Measurements from ENCODE around the gene CLEC16A.

Gene CLEC16A

GRCh38 chr16:11145173-11145818, 200.9 kb downstream of the CLEC16A start:
- DNase-seq = no peak

GRCh38 chr16:11145819-11146211, 201.5 kb downstream of the CLEC16A start:
- DNase-seq = no peak

GRCh38 chr16:11147033-11147753, 202.8 kb downstream of the CLEC16A start:
- DNase-seq = no peak

- DNase-seq = no peak
These were observed 203.5 kb downstream of the CLEC16A start for GRCh38 chr16:11147754-11148444.

- DNase-seq = no peak
These were observed 204.8 kb downstream of the CLEC16A start for GRCh38 chr16:11149011-11149616.

- DNase-seq = no peak
These were observed 205.8 kb downstream of the CLEC16A start for GRCh38 chr16:11150190-11150589.

DNA sequence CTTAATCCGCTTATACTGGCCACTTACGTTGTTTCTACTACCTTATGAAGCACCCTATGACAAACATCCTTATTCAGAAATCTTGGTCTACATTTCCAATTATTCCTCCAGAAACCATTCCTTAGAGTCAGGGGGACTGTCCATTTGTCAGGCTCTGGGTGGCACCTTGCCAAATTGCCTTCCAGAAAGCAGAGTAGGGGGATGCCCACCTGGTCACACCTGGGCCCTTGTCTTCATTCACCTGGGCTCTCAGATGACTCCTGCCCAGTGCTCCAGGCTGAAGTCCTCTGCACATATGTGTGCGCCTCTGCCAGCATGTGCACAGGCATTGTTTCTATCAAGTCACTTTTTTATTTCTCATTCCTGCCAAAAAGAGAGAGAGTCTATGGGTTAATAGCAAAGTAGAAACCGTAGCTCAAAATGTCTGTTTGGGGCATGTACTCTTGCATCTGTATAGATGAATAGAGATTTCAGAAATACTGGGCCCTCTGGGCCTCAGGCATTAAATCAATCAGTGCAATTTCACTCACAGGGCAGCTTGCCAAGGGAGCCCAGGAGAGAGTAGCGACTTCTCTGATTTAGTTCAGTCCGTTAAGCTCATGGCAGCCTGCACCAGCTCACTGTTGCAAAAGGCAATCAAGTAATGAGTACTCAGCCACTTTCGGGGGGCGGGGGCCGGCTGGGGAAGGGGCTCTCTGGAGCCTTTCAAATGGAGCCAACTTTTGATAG, 207.0 kb downstream of the CLEC16A start:
- DNase-seq = no peak

DNA sequence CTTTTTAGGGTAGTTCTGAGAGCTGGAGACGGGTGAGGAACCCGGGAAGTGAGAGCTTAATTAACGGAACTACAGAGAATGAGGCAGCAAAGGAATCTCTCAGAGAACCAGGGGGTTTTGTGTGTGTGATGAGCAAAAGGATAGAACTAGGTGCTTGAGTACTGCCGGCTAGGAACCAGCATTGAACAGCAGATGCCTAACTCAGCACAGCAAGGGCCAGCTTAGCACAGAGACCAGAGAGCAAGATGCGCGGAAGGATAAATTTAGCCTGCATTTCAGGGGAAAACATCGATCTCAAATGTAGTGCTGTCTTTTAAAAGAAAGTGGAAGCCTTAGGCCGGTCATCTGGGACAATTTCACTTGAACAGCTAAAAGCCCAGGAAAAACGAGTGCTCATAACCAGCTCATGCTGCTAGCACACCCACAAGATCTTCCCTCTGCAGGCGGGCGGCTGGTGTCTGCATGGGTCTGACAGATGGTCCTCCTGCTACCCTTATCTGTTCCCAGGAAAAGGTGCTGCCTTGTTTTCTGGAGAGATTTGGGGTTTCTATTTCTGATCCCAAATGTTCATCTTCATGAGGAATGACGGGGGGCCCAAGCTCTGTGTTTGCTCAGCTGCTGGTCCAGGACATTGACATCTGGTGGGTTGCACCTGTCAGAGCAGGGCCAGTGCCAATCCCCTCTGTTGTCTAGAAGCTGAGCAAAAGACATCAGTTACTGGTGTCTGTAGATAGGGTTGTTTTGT, 207.7 kb downstream of the CLEC16A start:
- no peak for DNase-seq

GRCh38 chr16:11152677-11153331, 208.4 kb downstream of the CLEC16A start:
- no peak for DNase-seq

GRCh38 chr16:11155284-11155806, 211.0 kb downstream of the CLEC16A start:
- DNase-seq = peak; percentile 61

DNA sequence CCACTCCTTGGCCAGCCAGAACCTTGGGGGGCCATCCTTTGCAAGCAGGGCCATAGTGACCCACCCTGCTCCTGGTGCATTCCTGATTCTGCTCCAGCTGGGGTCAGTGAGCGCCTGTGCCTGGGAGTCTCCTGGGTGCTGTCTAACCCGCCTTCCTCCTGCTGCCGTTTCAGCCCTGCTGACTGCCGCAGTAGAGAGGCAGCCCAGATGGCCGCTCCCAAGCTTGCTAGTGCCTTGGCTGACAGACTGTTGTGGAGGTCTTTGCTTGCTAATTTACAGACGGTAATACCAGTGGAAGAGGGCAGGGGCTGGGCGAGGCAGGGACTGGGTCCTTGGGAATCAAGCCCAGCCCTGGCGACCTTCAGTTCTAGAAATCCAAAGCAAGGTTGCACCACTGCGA, 212.0 kb downstream of the CLEC16A start:
- DNase-seq = no peak

GRCh38 chr16:11157143-11157542, 212.8 kb downstream of the CLEC16A start:
- DNase-seq = no peak

DNA sequence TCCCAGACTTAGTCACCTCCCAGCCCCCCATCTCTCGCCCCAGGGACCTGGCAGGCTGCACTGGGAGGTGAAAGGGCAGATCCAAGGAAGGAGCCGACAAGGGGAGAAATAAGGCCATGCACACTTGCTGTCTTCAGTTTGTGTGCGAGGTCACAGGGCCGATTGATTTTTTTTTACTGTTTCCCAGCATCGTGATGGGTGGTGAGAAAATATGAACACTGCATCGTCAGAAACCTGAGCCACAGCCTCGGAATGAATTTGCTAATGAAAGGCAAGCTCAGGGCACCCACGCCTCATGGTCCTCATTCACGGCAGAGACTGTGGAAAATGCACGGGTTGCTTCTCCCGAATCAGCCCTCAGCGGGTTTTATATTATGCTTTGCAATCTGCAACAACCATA, 213.7 kb downstream of the CLEC16A start:
- DNase-seq = no peak

- no peak for DNase-seq
These were observed 214.9 kb downstream of the CLEC16A start for GRCh38 chr16:11159282-11159681.

DNA sequence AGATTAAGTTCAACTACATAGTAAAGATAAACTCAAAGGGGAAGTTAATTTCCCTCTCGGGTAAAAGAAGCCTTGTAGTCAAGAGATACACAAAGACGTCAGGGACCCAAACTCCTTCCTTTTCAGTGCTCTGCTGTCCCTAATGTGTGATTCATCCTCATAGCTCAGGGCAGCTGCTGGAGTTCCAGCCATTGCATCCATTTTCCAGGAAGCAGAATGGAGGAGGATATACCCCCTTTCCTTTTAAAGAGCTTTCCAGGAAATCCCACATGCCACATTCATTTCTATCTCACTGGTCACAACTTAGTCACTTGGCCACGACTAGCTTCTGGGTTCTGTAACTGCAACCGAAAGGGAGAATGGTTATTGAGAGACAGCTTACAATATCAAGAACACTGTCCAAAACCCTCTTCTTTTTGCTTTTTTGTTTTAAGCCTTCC, 216.3 kb downstream of the CLEC16A start:
- DNase-seq = no peak

DNA sequence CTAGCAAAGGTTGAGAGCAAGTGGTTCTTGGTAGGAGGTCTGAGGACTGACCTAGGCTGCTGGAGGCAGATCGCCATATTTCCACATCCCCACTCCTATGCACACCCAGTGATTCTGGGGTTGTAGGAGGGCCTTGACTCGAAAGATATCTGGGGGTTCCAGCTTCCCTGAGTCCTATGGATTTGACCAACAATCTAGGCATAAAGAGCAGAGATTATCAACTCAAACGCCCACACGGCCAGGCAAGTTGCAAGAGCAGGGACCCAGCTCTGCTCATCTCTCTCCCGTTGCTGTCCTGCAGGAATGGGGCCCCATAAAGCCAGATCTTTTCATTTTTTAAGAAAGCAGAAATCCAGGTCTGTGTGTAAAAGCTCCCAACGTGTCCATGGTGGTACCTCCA, 217.1 kb downstream of the CLEC16A start:
- DNase-seq = no peak

DNA sequence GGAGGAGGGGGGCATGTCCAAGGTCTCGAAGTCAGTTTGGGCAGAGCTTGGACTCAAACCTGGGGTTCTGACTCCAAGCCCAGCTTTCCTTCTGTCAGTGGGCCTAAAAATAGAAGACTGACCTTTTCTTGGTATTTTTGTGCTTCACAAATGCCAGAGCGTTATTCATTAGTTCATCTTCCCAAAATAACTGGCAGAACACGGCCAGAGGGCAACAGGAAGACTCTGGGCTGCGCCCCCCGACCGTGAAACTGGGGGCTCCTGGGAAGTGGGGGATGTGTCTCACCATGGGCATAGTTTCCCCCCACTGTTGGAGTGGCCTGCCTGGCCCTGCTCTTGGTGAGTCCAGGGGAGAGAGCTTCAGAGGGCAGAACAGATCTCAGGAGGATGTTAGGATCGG, 217.6 kb downstream of the CLEC16A start:
- DNase-seq = no peak

DNA sequence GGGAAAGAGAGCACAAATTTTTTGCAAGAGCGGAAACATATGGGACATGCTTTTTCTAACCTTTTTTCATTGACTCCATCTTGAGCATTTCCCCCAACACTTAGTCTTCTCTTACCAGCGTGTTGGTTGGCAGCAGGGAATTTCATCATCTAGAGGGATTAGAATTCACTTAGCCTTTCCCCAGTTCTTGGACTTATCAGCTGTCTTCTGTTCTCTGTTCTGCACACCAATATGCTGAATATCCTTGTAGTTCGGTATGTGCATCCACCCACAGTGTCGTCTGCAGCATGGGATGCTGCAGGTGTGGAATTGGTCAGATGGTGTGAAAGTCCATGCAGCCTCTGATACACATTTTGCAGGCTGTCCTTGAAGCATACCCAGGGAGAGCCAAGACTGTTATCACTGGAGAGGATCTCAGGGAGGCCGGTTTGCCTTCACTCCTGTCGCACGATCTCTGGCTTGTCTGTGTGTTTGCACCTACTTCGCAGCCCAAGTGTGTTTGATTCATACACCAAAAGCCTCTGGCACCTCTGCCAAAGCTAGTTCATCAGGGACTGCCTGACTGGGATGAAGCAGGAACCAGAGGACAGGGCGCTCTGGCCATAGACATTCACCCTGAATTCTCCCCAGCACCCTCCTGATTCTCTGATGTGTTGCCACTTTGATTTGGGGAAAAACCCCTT, 218.4 kb downstream of the CLEC16A start:
- no peak for DNase-seq

DNA sequence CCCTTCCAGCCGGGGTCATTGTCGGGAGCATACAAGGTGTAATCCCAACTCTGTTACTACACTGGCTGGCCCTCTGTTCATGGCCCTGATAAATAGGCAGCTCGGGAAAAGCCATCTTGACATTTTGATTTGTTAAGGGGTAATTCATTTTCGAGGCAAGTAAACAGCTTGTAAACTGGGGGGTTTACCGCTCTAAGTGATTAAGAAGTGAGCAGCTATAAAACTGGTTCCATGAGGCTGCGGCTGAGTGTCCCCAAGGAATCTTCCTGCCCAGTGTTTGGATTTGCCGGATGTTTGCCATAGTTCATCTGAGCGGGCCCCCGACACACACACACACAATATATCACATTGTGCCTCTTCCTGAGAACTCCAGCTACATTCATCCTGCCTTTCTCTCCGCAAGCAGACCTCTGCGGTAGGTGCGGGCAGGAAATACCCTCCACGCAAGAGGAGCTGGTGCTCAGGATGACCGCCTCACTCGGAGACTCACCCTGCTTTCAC, 219.4 kb downstream of the CLEC16A start:
- no peak for DNase-seq

- DNase-seq = no peak
These were observed 220.3 kb downstream of the CLEC16A start for GRCh38 chr16:11164482-11165270.
